Osteocyte (in vitro differentiated cells): ENCODE data around the gene OPTN. TPM values are rescaled to one million over a fixed set of nuclear protein-coding genes. Genes with fewer than 3 reads are reported as not detected.

Experiments
- DNase-seq: peaks from one replicate; pipeline ENCODE4 v3.0.0; 2021; ENCODE audit warnings: mixed read lengths; ENCODE audit not compliant: unreplicated experiment; ENCODE audit errors: extremely low spot score
- H3K27ac Mint-ChIP-seq: one replicate; pipeline ENCODE4 v1.8.0; 2021; ENCODE audit warnings: mild to moderate bottlenecking, mixed read lengths; ENCODE audit not compliant: unreplicated experiment
- H3K27me3 Mint-ChIP-seq: one replicate; pipeline ENCODE4 v1.8.0; 2021; ENCODE audit warnings: mixed read lengths; ENCODE audit not compliant: unreplicated experiment
- H3K36me3 Mint-ChIP-seq: one replicate; pipeline ENCODE4 v1.8.0; 2021; ENCODE audit warnings: mixed read lengths; ENCODE audit not compliant: unreplicated experiment
- H3K4me1 Mint-ChIP-seq: one replicate; pipeline ENCODE4 v1.8.0; 2021; ENCODE audit warnings: mixed read lengths; ENCODE audit not compliant: unreplicated experiment
- H3K4me3 Mint-ChIP-seq: one replicate; pipeline ENCODE4 v1.8.0; 2021; ENCODE audit warnings: mild to moderate bottlenecking, moderate library complexity, mixed read lengths; ENCODE audit not compliant: unreplicated experiment
- H3K9me3 Mint-ChIP-seq: one replicate; pipeline ENCODE4 v1.8.0; 2021; ENCODE audit warnings: mixed read lengths; ENCODE audit not compliant: unreplicated experiment
- CTCF ChIP-seq: fragments of 200-600 bp; sonication (generic); IDR thresholded peaks from 2 replicates; pipeline ENCODE4 v1.5.0; 2021; ENCODE audit warnings: antibody characterized with exemption, mild to moderate bottlenecking, moderate library complexity
- total RNA-seq: library from RNA; stranded (reverse); gene quantifications from 2 replicates; pipeline ENCODE4 v1.2.1, GENCODE V29; 2021

The OPTN gene
- total RNA-seq, 1 donor from 2014 or later = 107 TPM

- TF ChIP-seq CTCF = no peak
- H3K27ac Mint-ChIP-seq = no peak overlapping the region
- no peak overlapping the region for H3K4me3 Mint-ChIP-seq
- H3K9me3 Mint-ChIP-seq = no peaks in the 10 kb centered on the region
- no peak for DNase-seq
- peaks cover 2% of the 10 kb centered on the region for H3K36me3 Mint-ChIP-seq
- H3K4me1 Mint-ChIP-seq = peaks cover 16% of the 10 kb centered on the region
- no peaks in the 10 kb centered on the region for H3K27me3 Mint-ChIP-seq
Measured at GRCh38 chr10:13163859-13164258, 63.9 kb downstream of the OPTN start.

GRCh38 chr10:13165177-13165576 lies 65.2 kb downstream of the OPTN start:
- no peaks in the 10 kb centered on the region for H3K9me3 Mint-ChIP-seq
- TF ChIP-seq CTCF = no peak
- H3K36me3 Mint-ChIP-seq = peaks cover 2% of the 10 kb centered on the region
- no peak overlapping the region for H3K4me3 Mint-ChIP-seq
- no peak for DNase-seq
- H3K27ac Mint-ChIP-seq = no peak overlapping the region
- H3K27me3 Mint-ChIP-seq = no peaks in the 10 kb centered on the region
- peaks cover 16% of the 10 kb centered on the region for H3K4me1 Mint-ChIP-seq

- Mint-ChIP-seq H3K4me3 (no peak overlapping the region), H3K9me3 (no peaks in the 10 kb centered on the region), H3K27me3 (no peaks in the 10 kb centered on the region), H3K36me3 (peaks cover 2% of the 10 kb centered on the region), H3K27ac (no peak overlapping the region), H3K4me1 (no peaks in the 10 kb centered on the region)
- no peak for TF ChIP-seq CTCF
- DNase-seq = no peak
Measured at GRCh38 chr10:13167568-13167967, 67.6 kb downstream of the OPTN start.

GRCh38 chr10:13168781-13169180 lies 68.8 kb downstream of the OPTN start:
- TF ChIP-seq CTCF = no peak
- Mint-ChIP-seq H3K4me1 (no peaks in the 10 kb centered on the region), H3K27me3 (no peaks in the 10 kb centered on the region), H3K9me3 (no peaks in the 10 kb centered on the region), H3K27ac (no peak overlapping the region), H3K36me3 (peaks cover 2% of the 10 kb centered on the region), H3K4me3 (no peak overlapping the region)
- no peak for DNase-seq

- Mint-ChIP-seq H3K9me3 (no peaks in the 10 kb centered on the region), H3K27ac (no peak overlapping the region), H3K36me3 (peaks cover 3% of the 10 kb centered on the region), H3K4me1 (no peaks in the 10 kb centered on the region), H3K4me3 (no peak overlapping the region), H3K27me3 (no peaks in the 10 kb centered on the region)
- no peak for TF ChIP-seq CTCF
- DNase-seq = no peak
Measured at GRCh38 chr10:13173616-13174015, 73.7 kb downstream of the OPTN start.
